ENCODE results near the gene FRMD4A.
"Not testable (repeated sequence)": the region's sequence is repeated elsewhere in the genome, so short reads cannot be mapped to it uniquely, and the experiment has no call there.

The FRMD4A gene

GRCh38 chr10:14087566-14087965 is 243.2 kb downstream of the FRMD4A start:
- peak; percentile 0 for DNase-seq

- no peak for DNase-seq
Measured at GRCh38 chr10:14086596-14086995, 244.1 kb downstream of the FRMD4A start.

DNA sequence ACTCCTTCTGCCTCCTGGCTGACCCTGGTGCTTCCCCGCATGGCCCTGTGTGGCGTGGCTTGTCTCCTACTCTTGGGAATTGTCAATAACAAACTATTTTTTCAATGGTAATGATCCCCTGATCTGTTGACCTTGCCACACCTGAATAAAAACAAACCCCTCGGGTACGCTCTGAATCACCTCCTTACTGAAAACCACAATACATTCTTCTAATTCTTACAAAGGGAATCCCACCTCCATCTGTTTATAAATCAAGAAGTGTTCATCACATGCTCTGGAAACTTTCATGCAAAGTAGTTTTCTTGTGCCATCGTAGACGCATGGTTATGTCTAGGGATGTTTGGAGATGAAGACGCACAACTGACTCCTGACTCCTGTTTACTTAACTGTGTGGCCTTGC is 245.8 kb downstream of the FRMD4A start:
- no peak for DNase-seq

DNA sequence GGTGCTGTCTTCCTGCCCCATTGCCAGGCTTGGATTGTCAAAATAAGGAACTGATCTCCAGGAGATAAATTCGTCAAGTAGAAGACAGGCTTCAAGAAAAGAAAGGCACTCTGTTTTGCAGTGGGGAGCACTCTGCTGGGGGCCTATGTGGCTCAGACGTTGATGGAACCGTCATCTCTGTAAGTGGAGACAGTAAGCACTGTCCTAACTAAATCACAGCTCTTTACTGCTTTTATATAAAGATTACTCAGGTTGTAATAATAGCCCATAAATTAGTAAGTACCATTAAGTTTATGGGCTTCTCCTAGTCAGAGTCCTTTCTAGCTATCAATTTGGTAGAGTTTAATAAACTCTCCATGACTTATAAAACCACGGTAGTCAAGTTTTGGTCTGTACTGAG is 249.9 kb downstream of the FRMD4A start:
- no peak for DNase-seq

GRCh38 chr10:14077430-14077829 is 253.3 kb downstream of the FRMD4A start:
- DNase-seq, result no peak

DNA sequence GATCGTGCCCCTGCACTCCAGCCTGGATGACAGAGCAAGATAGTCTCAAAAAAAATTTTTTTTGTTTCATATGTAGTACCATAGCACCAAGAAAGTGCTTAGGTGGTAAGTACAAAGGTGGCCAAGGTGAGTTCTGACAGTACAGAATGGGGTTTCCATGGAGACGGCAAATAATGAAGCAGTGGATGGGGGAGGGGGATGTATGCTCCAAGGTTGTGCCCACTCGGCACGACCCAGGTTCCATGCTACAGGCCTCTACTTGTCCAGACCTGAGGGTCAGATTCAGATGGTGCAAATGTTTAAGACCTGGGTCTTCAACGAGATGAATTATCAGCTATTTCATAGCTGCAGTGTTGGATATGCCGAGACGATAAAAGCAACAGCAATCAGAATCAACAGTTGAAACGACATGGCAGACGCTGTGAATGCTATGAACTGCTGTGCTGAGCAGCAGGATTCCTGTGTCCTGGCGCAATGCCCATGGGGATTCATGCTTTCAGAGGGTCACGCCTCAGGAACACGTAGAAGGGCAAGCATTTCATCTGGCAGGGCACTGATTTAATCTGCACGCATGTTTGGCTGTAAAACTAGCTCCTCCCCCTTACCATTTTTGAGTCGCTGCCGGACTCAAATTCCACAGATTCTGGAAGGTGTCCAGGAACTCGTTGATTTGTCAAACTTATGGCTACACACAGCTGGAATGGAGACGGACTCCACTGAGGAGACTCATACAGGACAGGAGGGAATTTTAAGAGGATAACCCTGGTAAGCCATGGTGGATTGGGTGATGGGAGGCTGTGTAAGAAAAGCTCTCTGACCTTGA is 256.5 kb downstream of the FRMD4A start:
- peak; percentile 90 for DNase-seq

DNA sequence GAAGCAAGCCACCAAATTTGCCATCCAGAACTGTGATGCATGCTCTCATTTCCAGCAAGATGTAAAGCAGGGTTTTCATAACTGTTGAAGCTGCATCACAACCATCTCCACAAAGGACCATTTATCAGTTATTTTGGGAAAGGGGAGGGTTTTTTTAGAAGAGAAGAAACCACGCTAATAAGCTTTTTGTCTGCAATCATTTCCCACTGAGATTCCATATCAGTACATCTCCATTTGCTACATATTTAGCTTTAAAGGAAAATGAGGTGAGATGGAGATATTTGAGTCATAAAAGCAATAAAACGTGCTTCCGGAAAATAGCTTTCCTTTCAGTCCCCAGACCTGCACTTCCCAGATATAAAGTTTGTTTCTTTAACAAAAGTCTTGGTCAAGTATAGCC is 258.2 kb downstream of the FRMD4A start:
- DNase-seq, result no peak

- no peak for DNase-seq
Measured at GRCh38 chr10:14071956-14072355, 258.8 kb downstream of the FRMD4A start.

DNA sequence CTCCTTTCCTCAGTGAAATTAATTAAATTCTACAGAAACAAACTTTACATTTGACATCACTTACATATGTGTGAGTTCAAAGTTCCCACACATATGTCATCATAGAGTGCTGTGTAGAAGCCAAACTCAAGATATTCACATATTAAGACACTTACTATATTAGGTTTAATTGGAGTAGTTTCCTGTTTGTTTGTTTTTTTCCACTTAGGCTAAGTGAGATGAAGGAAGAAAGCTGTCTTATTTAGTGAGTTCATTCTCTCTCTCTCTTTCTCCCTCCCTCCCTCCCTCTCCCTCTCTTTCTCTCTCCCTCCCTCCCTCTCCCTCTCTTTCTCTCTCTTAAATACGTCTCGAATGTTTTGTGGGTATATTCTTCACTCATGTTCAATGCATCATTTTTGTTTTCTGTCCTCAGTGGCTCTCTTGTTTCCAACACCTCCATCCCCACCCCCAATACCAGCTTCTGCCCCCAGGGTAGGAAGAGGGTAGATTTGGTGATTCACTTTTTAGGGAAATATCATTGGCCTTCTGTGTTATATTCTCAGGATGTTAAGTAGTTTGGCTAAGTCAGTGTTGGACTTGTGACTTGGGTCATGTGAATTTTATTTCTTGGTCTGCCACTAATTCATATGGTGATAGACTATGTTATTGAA is 262.0 kb downstream of the FRMD4A start:
- DNase-seq, result no peak

DNA sequence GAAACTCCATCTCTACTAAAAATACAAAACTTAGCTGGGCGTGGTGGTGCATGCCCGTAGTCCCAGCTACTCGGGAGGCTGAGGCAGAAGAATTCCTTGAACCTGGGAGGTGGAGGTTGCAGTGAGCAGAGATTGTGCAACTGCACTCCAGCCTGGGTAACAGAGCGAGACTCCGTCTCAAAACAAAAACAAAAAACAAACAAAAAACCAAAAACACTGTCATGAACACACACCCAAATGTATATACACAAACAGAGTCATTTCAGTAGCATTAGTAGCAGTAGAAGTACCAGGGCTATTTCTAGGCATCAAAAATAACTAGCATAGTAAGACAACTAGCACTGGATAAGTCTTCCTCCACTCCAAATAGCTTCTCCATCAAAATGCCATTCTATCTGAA is 263.1 kb downstream of the FRMD4A start:
- DNase-seq, result not testable (repeated sequence)

DNA sequence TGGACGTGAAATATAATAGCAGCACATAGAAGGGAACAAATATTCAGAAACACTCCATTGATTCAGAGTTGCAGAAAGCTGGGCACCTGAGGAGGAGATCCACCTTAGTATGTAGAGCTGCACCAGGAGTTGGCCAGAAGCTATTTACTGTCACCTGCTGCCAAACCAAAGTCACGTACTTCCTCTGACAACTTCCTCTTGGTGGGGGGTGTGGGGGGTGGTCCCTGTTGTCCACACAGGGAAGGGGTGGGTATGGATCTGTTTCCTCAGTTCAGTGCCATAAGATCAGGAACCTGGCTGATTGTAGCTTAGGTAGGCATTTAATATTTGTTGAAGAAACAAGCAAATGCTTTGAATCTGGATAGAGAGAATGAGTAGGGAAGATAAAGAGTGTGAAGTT is 264.6 kb downstream of the FRMD4A start:
- no peak for DNase-seq

GRCh38 chr10:14063531-14064285 is 267.0 kb downstream of the FRMD4A start:
- no peak for DNase-seq

GRCh38 chr10:14062528-14063260 is 268.0 kb downstream of the FRMD4A start:
- no peak for DNase-seq

- no peak for DNase-seq
Measured at GRCh38 chr10:14060320-14061070, 270.2 kb downstream of the FRMD4A start.

DNA sequence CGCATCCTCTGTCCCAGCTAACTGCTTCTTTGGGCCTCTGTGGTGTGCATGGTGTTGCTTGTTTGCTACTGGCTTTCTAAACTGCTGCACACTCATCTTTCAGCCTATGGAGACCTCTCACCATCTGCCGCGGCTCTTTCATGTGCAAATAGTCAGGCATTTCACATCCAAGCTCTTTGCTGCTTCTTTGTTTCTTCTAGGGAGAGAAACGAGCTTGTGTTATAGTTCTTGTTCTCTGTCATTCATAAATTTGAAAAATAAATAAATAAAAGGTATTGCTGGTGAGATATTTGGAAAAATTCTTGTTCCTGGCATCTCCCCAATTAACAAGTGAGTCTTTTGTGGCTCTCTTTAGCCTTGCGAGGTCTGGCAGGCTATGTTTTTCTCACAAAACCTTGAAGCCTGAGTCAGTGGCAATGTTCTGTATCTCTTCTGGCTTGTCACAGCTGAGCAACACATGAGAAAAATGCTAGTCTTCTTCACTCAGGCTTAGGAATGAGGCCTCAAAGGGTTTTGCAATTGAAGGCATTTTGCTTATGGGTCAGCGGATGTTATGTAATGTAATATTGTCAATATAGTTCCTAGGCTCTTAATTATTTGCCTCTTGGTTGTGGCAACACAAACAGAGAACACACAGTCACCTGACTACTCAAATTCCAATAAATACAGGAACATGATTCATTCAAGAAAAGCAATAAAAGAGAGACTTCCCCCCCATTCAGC is 274.0 kb downstream of the FRMD4A start:
- no peak for DNase-seq

GRCh38 chr10:14052931-14053330 is 277.8 kb downstream of the FRMD4A start:
- DNase-seq, result peak; percentile 5

DNA sequence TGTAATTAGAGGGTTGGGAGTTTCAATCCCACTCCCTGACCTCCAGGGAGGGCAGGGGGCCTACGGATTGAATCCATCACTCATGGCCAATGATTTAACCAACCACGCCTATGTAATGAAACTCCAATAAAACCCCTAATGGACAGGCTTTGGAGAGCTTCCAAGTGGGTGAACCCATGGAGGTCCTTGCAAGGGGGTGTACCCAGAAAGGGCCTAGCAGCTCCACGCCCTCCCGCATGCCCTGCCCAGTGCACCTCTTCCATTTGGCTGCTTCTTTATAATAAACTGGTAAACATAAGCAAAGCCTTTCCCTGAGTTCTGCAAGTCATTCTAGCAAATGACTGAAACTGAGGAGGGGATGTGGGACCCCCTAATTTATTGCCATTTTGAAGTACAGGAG is 280.1 kb downstream of the FRMD4A start:
- DNase-seq, result no peak

- peak; percentile 24 for DNase-seq
Measured at GRCh38 chr10:14048930-14049613, 281.7 kb downstream of the FRMD4A start.

DNA sequence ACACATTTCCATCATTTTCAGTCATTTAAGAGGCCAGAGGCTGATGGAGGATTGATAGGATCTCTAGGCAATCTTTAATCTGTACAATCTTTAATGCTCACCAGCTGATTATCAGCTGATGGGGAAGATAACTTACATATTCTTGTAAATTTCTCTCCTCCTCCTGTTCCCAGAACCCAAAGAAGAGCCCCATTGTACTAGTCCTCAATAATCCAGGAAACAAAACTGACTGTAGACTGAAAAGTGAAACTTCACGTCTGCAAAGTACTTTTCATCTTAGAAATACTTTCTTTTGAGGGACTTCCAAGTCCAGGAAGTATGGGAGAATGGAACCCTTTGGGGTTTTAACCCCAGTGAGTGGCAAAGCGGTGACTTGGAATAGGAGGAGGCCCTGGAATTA is 283.3 kb downstream of the FRMD4A start:
- DNase-seq, result no peak

- not testable (repeated sequence) for DNase-seq
Measured at GRCh38 chr10:14042051-14042450, 288.7 kb downstream of the FRMD4A start.

Data from COR-L47 (cell line).